Adrenal gland (tissue), 12 donors: ENCODE results near the gene MYEOV. TPM values are rescaled to one million over a fixed set of nuclear protein-coding genes. Genes with fewer than 3 reads are reported as not detected.

Source experiments
- DNase-seq, 7 donors: peaks; one replicate each; pipeline ENCODE4 v3.0.0-alpha.2; 2019 to 2020
- H3K27ac ChIP-seq, 5 donors: fragments of 200-600 bp; sonication (generic) in 4 of 5; 1 replicate in 3 of 5; 2 replicates in 2 of 5; pipeline versions ENCODE4 v1.5.1 to v1.8.0; 2016 to 2020; ENCODE audit warnings: mild to moderate bottlenecking in 1 of 5
- H3K27me3 ChIP-seq: fragments of 200-600 bp; 2 replicates; pipeline ENCODE4 v1.8.0; 2021
- H3K36me3 ChIP-seq, 2 donors: fragments of 200-600 bp; replicated peaks in 1 of 2; 1 replicate in 1 of 2; 2 replicates in 1 of 2; pipeline versions ENCODE4 v1.5.1 to v1.8.0; 2018 to 2022
- H3K4me1 ChIP-seq, 2 donors: fragments of 200-600 bp; replicated peaks in 1 of 2; 1 replicate in 1 of 2; 2 replicates in 1 of 2; pipeline versions ENCODE4 v1.5.1 to v1.8.0; 2018 to 2021
- H3K4me3 ChIP-seq, 4 donors: fragments of 200-600 bp; sonication (generic) in 3 of 4; one replicate each; pipeline ENCODE4 v1.5.1; 2016 to 2018
- H3K9me3 ChIP-seq, 3 donors: fragments of 200-600 bp; sonication (generic) in 1 of 3; replicated peaks in 1 of 3; 1 replicate in 2 of 3; 2 replicates in 1 of 3; pipeline versions ENCODE4 v1.5.1 to v1.8.0; 2016 to 2021
- CTCF ChIP-seq, 6 experiments: fragments of 450-650 bp in 4 of 6; fragments of 200-600 bp in 2 of 6; sonication (generic) in 1 of 6; IDR thresholded peaks; 1 replicate in 5 of 6; 2 replicates in 1 of 6; pipeline versions ENCODE4 v1.5.1 to v1.8.0; 2016 to 2021; ENCODE audit warnings: antibody characterized with exemption in 6 of 6, mild to moderate bottlenecking in 2 of 6, moderate library complexity in 1 of 6
- POLR2A ChIP-seq, 2 donors: fragments of 450-650 bp; IDR thresholded peaks; one replicate each; pipeline ENCODE4 v1.6.1; 2017; ENCODE audit warnings: antibody characterized with exemption in 2 of 2, mild to moderate bottlenecking in 2 of 2, moderate library complexity in 1 of 2
- WGBS, 4 donors: extraction: QIAGEN DNeasy Blood & Tissue Kit in 2 of 4; methylation state at CpG; one replicate each; pipeline versions ENCODE4 v1.1.5 to v1.1.7; 2013 to 2017; 5-methylcytosine and 5-hydroxymethylcytosine counted together
- intact Hi-C, 2 donors: fragments of 100-400 bp; cut with DNase I; formaldehyde crosslinking; loops; one replicate each; pipeline versions ENCODE4 v1.14.1 to v1.15.0; 2022 to 2023
- polyA plus RNA-seq, 3 donors: library from polyadenylated mRNA; stranded (reverse); fragments of 200-250 nt in 2 of 3; fragments of 350-450 nt in 1 of 3; fragmentation: Illumina TruSeq in 1 of 3; extraction: RNeasy Lipid Tissue Mini Kit (QIAGEN cat#74804) in 1 of 3; gene quantifications; one replicate each; pipeline ENCODE4 v1.2.3, GENCODE V29; 2013 to 2014
- total RNA-seq, 9 donors: library from RNA; depleted of rRNA in 4 of 9; stranded (reverse); fragments of >200 nt in 4 of 9; fragments of 120-200 nt in 1 of 9; fragmentation: NEBNext Ultra II Directional in 1 of 9; extraction: Animal tissue kit (Norgen Biotek cat#: 25700) in 1 of 9; gene quantifications; one replicate each; pipeline versions ENCODE4 v1.1.0 to v1.2.4, GENCODE V29; 2013 to 2023
- donor health status: healthy with polysubstance abuse.
- donor health status: Bipolar disorder and iron deficiency.
- donor health status: DM: yes; HTN: yes; CAD: no.
- donor health status: DM: no; HTN: no; CAD: no.
- donor health status: DM: no; HTN: no; CAD: no.
- donor health status: DM: yes; HTN: yes; CAD: no.

The MYEOV gene
- total and polyA plus RNA-seq, 12 donors, result 0.06 to 1.6 (median 0.32) TPM; not detected in 3

- peak in 6 of 7 donors; percentile 40 to 77 (median 56) for DNase-seq
- H3K9me3 ChIP-seq, result no peaks in the 10 kb centered on the region
- no peaks in the 10 kb centered on the region for H3K36me3 ChIP-seq
- 23 to 39% (median 31%) methylated on average over 12 of the region's 12 CpGs for WGBS, 4 donors
- no peak for TF ChIP-seq POLR2A (IDR thresholded peaks at IDR 0.05)
- TF ChIP-seq CTCF (IDR thresholded peaks at IDR 0.05), result no peak
- intact Hi-C loops, result no loop called here
- peak overlapping the region in 1 of 5 donors; percentile 58 for H3K27ac ChIP-seq
- no peak overlapping the region for H3K4me3 ChIP-seq
- peaks cover 0 to 7% of the 10 kb centered on the region in 2 donors for H3K4me1 ChIP-seq
- no peaks in the 10 kb centered on the region for H3K27me3 ChIP-seq
Measured at GRCh38 chr11:69267395-69267805, 26.6 kb upstream of the MYEOV start.

DNA sequence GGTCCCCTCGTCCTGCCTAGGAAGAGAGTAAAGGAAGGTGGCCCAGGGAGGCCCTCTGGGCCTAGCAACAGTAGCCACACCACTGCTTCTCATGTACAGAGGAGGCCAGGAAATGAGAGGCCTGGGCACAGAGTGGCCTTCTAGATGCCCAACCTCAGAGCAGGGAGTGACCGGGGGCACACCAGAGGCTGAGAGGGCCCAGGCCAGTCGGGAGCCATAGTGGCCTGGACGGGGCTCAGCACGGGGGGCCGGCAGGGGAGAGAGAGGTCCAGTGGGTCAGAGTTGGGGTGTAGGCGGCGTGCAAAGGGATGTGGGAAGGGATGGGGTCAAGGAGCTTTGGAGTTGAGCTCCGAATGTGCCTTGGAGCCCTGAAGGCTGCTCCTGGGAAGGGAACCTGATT lies 25.0 kb upstream of the MYEOV start:
- H3K27me3 ChIP-seq, result no peaks in the 10 kb centered on the region
- H3K36me3 ChIP-seq, result no peaks in the 10 kb centered on the region
- no peak for DNase-seq
- TF ChIP-seq CTCF (IDR thresholded peaks at IDR 0.05) (no peak), POLR2A (IDR thresholded peaks at IDR 0.05) (no peak)
- intact Hi-C loops, result no loop called here
- H3K4me3 ChIP-seq, result no peak overlapping the region
- H3K9me3 ChIP-seq, result no peaks in the 10 kb centered on the region
- no peak overlapping the region for H3K27ac ChIP-seq
- WGBS, 4 donors, result 87 to 94% (median 89%) methylated on average over 9 of the region's 9 CpGs
- peaks cover 0 to 7% of the 10 kb centered on the region in 2 donors for H3K4me1 ChIP-seq

DNA sequence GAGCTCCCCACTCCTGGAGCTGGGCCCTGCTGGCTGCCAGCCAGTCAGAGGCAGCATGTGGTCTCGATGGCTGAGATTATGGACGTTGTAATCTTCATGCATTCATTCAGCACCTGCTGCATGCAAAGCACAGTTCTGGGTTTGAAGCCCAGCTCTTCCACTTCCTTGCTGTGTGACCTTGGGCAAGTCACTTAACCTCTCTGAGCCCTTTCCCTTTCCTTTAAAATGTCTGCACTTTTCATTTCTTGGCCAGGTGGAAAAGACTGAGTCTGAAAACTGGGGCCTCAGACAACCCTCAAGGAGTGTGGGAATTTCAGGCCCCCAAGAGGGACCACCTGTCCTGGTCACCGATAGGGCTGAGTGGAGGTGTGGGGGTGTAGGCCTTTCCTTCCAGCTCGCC lies 24.6 kb upstream of the MYEOV start:
- WGBS, 4 donors, result 79 to 100% (median 82%) methylated on average over 3 to 4 of the region's 4 CpGs

GRCh38 chr11:69269926-69270697 lies 23.8 kb upstream of the MYEOV start:
- Histone ChIP-seq H3K36me3 (no peaks in the 10 kb centered on the region), H3K27me3 (no peaks in the 10 kb centered on the region), H3K9me3 (no peaks in the 10 kb centered on the region), H3K4me1 (peaks cover 0 to 7% of the 10 kb centered on the region in 2 donors), H3K4me3 (no peak overlapping the region), H3K27ac (no peak overlapping the region)
- WGBS, 4 donors, result 90 to 92% (median 92%) methylated on average over 6 to 21 of the region's 21 CpGs
- DNase-seq, result no peak
- intact Hi-C loops, result no loop called here
- TF ChIP-seq CTCF (IDR thresholded peaks at IDR 0.05) (no peak), POLR2A (IDR thresholded peaks at IDR 0.05) (no peak)

More for the DNA sequence above, 24.6 kb upstream of the MYEOV start:
- Histone ChIP-seq H3K36me3 (no peaks in the 10 kb centered on the region), H3K27me3 (no peaks in the 10 kb centered on the region), H3K27ac (no peak overlapping the region), H3K4me3 (no peak overlapping the region), H3K4me1 (peaks cover 0 to 7% of the 10 kb centered on the region in 2 donors), H3K9me3 (no peaks in the 10 kb centered on the region)
- TF ChIP-seq CTCF (IDR thresholded peaks at IDR 0.05), result no peak
- no peak for TF ChIP-seq POLR2A (IDR thresholded peaks at IDR 0.05)
- intact Hi-C loops, result no loop called here
- no peak for DNase-seq
